Activated T-cell treated with anti-CD3 and anti-CD28 coated beads for 48 hours (primary cell): ENCODE results near the gene RO60.

Experiments used
- DNase-seq: peaks from one replicate; pipeline ENCODE4 v3.0.0-alpha.2; 2020; ENCODE audit warnings: low read depth

Gene RO60

GRCh38 chr1:193108471-193108870, 49.1 kb downstream of the RO60 start:
- DNase-seq, result no peak
